Measurements from ENCODE around the gene MOSPD3. TPM values are rescaled to one million over a fixed set of nuclear protein-coding genes. Genes with fewer than 3 reads are reported as not detected.

MOSPD3 gene
- polyA plus RNA-seq, 1 donor (not counting 4 experiments of a cell fraction or from before 2014, with no cell fraction given): 5.5 TPM

- H3K4me2 ChIP-seq (ENCODE audit: control insufficient read depth, extremely low read depth, insufficient read depth, low read depth, low read length): no peak overlapping the region
- peaks cover 3% of the 10 kb centered on the region for H3K4me1 ChIP-seq (ENCODE audit: control insufficient read depth, extremely low read depth, insufficient read depth, low read length)
- H3K9ac ChIP-seq (ENCODE audit: control insufficient read depth, extremely low read depth, insufficient read depth, low read length): no peak overlapping the region
- no peak for FAIRE-seq
- H3K79me2 ChIP-seq (ENCODE audit: control insufficient read depth, insufficient read depth, low read length): no peaks in the 10 kb centered on the region
- no peaks in the 10 kb centered on the region for H3K9me3 ChIP-seq (ENCODE audit: control insufficient read depth, low read depth, low read length)
- no peak overlapping the region for H3K27ac ChIP-seq (ENCODE audit: control insufficient read depth, insufficient read depth, low read length)
- no peaks in the 10 kb centered on the region for H3K9me1 ChIP-seq (ENCODE audit: control insufficient read depth, extremely low read depth, insufficient read depth, low read length)
- no peak for DNase-seq (ENCODE audit: low read depth, low spot score)
- H3K4me3 ChIP-seq (ENCODE audit: control insufficient read depth in 2 of 3, extremely low read depth in 1 of 3, insufficient read depth in 2 of 3, low read depth in 1 of 3, low read length in 3 of 3): no peak overlapping the region
- no peaks in the 10 kb centered on the region for H4K20me1 ChIP-seq (ENCODE audit: control insufficient read depth, extremely low read depth, insufficient read depth, low read length)
- H2AFZ ChIP-seq (ENCODE audit: control insufficient read depth, low read length): no peak overlapping the region
- dilution Hi-C loops (cut with MboI; ENCODE audit: extremely low pct_ligation_motif_present, low sequenced_read_pairs): no loop called here
- H3K27me3 ChIP-seq (ENCODE audit: control insufficient read depth, extremely low read depth, insufficient read depth, low read length): peaks cover 23% of the 10 kb centered on the region
- TF ChIP-seq EZH2 (IDR thresholded peaks at IDR 0.05; ENCODE audit: low read length) (no peak), CTCF (optimal IDR thresholded peaks at IDR 0.05 in 1 of 3, IDR thresholded peaks at IDR 0.05 in 1 of 3, conservative IDR thresholded peaks at IDR 0.05 in 1 of 3; ENCODE audit: extremely low read depth in 1 of 3, insufficient read depth in 2 of 3, low read length in 3 of 3) (no peak)
- peaks cover 0 to 12% of the 10 kb centered on the region in 2 experiments for H3K36me3 ChIP-seq (ENCODE audit: control insufficient read depth in 2 of 2, extremely low read depth in 1 of 2, insufficient read depth in 2 of 2, low read length in 2 of 2)
These were observed 40.6 kb upstream of the MOSPD3 start for GRCh38 chr7:100571829-100572116.

- no peak for FAIRE-seq
- dilution Hi-C loops (cut with MboI; ENCODE audit: extremely low pct_ligation_motif_present, low sequenced_read_pairs): no loop called here
- no peaks in the 10 kb centered on the region for H3K9me3 ChIP-seq (ENCODE audit: control insufficient read depth, low read depth, low read length)
- H3K4me2 ChIP-seq (ENCODE audit: control insufficient read depth, extremely low read depth, insufficient read depth, low read depth, low read length): no peak overlapping the region
- no peaks in the 10 kb centered on the region for H4K20me1 ChIP-seq (ENCODE audit: control insufficient read depth, extremely low read depth, insufficient read depth, low read length)
- no peak overlapping the region for H3K4me3 ChIP-seq (ENCODE audit: control insufficient read depth in 2 of 3, extremely low read depth in 1 of 3, insufficient read depth in 2 of 3, low read depth in 1 of 3, low read length in 3 of 3)
- H3K4me1 ChIP-seq (ENCODE audit: control insufficient read depth, extremely low read depth, insufficient read depth, low read length): peaks cover 3% of the 10 kb centered on the region
- H3K27me3 ChIP-seq (ENCODE audit: control insufficient read depth, extremely low read depth, insufficient read depth, low read length): peaks cover 23% of the 10 kb centered on the region
- no peak overlapping the region for H2AFZ ChIP-seq (ENCODE audit: control insufficient read depth, low read length)
- no peaks in the 10 kb centered on the region for H3K79me2 ChIP-seq (ENCODE audit: control insufficient read depth, insufficient read depth, low read length)
- no peaks in the 10 kb centered on the region for H3K9me1 ChIP-seq (ENCODE audit: control insufficient read depth, extremely low read depth, insufficient read depth, low read length)
- TF ChIP-seq CTCF (optimal IDR thresholded peaks at IDR 0.05 in 1 of 3, IDR thresholded peaks at IDR 0.05 in 1 of 3, conservative IDR thresholded peaks at IDR 0.05 in 1 of 3; ENCODE audit: extremely low read depth in 1 of 3, insufficient read depth in 2 of 3, low read length in 3 of 3) (no peak), EZH2 (IDR thresholded peaks at IDR 0.05; ENCODE audit: low read length) (no peak)
- no peak overlapping the region for H3K27ac ChIP-seq (ENCODE audit: control insufficient read depth, insufficient read depth, low read length)
- no peak overlapping the region for H3K9ac ChIP-seq (ENCODE audit: control insufficient read depth, extremely low read depth, insufficient read depth, low read length)
- DNase-seq (ENCODE audit: low read depth, low spot score): no peak
- H3K36me3 ChIP-seq (ENCODE audit: control insufficient read depth in 2 of 2, extremely low read depth in 1 of 2, insufficient read depth in 2 of 2, low read length in 2 of 2): peaks cover 0 to 13% of the 10 kb centered on the region in 2 experiments
These were observed 39.9 kb upstream of the MOSPD3 start for GRCh38 chr7:100572281-100572948.
